ENCODE data around the gene OIP5.
"Not testable (repeated sequence)": the region's sequence is repeated elsewhere in the genome, so short reads cannot be mapped to it uniquely, and the experiment has no call there.

Gene OIP5

DNA sequence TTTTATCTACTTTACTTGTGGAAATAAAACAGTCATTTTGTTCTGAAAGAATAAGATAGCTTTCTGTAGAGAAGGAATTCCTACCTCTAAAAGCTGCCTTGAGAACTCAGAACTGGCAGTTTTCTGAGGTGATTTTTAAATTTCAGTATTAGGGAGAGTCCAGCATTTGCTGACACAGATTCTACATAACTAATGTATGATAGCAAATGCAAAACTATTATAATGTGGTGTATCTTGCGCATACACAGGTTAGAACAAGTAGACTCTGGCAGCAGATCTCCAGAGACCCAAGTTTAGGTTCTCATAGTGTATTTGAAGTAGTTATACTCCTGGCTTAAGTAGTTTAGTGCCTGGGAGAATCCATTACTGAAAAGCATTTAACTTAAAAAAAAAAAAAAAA is 30.8 kb downstream of the OIP5 start:
- DNase-seq, result no peak

DNA sequence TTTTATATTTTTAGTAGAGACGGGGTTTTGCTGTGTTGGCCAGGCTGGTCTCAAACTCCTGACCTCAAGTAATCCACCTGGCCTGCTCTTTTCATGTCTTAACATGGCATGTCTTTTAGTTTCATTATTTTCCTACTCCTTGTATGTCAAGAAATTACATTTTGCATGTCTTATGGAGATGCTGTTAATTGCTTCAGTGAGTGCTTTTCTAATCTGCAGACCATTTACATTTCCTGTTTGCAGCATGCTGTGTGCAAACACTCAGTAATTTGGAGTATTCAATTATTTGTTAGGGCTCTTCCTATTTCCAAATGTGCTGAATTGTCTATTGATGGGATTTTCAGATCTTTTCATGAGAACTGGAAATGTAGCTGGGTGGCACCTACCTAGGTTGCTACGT is 31.3 kb downstream of the OIP5 start:
- DNase-seq, result peak in 1 of 3 experiments; percentile 16

DNA sequence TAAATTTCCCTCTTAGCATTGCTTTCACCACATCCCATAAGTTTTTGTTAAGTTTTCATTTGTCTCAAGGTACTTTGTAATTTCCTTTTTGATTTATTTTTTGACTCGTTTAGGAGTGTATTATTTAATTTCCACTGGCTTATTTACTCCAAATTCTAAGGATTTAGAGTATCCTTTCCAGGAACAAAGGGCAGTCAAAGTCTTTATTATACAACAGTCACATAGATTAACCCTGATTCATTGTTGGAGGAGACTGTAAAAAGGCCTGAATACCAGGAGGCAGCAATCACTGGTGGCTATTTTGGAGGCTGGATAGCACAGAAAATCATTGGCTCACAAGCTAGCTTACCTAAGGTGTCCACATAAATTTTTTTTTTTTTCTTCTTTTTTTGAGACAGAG is 39.9 kb downstream of the OIP5 start:
- no peak for DNase-seq

DNA sequence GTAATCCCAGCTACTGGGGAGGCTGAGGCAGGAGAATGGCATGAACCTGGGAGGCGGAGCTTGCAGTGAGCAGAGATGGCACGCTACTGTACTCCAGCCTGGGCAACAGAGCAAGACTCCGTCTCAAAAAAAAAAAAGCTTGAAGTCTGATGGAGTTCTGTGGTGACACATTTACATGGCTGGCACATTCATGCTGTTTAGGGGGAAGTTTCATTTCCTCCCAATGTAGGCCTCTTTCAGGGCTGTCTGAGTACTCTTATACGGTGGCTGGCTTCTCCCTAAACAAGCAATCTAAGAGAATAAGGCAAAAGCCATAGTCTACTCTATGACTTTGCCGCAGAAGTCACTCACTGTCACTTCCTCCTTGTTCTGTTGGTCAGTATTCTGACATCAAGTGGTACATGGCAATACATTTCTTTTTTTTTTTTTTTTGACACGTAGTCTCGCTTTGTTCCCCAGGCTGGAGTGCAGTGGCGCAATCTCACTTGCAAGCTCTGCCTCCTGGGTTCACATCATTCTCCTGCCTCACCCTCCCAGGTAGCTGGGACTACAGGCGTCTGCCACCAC is 41.2 kb downstream of the OIP5 start:
- DNase-seq, result no peak

DNA sequence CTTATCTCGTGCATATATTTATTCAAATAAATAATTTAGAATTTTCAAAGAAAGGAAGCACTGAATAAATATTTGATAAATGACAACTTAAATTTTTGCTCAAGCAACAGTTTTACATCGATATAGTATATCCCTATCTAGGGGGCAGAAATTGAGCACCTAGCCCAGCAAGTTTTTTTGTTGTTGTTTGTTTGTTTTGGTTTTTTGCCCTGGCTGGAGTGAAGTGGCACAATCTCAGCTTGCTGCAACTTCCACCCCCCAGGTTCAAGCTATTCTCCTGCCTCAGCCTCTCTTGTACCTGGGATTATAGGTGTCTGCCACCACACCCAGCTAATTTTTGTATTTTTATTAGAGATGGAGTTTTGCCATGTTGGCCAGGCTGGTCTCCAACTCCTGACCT is 42.4 kb downstream of the OIP5 start:
- no peak for DNase-seq

DNA sequence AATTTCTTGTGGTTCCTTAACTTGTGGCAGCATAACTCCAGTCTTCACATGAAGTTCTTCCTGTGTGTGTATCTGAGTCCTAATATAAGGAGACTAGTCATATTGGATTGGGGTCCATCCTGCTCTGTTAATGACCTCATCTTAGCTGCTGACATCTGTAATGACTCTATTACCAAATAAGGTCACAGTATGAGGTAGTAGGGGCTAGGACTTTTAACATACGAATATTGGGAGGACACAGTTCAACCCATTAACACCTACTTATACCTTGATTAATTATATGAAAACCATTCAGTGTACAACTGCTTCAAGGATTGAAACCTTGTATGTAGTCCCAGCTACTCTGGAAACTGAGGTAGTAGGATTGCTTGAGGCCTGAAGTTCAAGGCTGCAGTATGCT is 43.9 kb downstream of the OIP5 start:
- no peak for DNase-seq

DNA sequence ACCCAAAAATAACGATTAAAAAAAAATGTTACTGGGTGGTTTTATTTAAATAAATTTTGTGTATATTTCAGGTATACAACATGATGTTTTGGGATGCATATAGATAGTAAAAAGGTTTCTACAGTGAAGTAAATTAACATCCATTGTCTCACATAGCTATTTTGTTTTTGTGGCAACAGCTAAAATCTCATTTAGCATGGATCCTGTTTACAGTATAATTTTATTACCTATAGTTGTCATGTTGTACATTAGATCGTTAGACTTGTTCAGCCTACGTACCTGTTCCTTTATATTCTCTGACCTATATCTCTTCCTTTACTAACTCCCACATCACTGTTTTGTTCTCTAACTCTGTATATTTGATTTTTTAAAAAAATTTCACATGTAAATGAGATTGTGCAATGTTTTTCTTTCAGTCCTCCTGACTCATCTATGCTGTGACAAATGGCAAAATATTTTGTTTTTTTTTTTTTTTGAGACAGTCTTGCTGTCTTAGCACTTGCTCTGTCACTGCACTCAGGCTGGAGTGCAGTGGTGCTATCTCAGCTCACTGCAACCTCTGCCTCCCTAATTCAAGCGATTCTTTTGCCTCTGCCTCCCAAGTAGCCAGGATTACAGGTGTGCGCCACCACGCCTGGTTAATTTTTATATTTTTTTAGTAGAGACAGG is 45.6 kb downstream of the OIP5 start:
- no peak for DNase-seq

DNA sequence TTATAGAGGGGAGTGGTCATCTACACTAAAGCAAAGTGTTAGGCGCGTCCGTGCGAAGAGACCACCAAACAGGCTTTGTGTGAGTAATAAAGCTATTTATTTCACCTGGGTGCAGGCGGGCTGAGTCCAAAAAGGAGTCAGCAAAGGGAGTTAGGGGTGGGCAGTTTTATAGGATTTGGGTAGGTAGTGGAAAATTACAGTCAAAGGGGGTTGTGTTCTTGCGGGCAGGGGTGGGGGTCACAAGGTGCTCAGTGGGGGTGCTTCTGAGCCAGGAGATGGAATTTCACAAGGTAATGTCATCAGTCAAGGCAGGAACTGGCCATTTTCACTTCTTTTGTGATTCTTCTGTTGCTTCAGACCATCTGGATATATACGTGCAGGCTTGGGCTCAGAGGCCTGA is 47.1 kb downstream of the OIP5 start:
- DNase-seq, result no peak

DNA sequence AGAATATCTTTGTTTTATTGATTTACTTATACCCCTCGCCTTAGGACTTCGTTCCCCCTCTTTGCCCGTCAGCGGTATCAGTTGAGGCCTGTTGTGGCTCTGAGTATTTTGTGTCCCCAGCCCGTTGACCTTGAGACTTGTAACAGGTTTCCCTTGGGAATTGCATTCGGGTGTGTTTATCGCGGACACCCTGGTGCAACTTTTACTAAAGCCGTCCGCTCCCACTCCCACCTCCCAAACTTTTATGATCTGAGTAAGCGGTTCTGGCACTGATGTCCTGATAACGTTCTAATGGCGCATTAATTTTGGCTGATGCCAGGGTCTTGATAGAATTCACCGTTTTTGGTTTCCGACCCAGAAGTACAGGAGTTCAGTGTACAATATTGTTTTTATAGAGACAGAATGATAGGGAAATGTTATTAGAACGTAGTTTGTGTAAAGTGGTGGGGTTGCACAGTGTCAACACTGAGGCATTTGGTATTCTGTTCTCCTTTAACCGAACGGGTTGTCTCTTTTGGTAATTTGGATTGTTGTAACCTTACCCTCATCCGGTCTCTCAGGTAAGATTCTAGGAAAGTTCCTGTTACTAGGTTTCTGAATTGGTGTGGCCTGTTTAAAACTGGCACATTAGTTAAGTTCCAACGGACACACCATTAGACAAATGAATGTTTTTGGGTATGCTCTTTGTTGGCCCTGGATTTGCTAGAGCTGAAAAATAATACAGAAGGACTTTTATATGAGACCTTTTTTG is 47.8 kb downstream of the OIP5 start:
- DNase-seq, result peak; percentile 9 to 60 (median 30)

DNA sequence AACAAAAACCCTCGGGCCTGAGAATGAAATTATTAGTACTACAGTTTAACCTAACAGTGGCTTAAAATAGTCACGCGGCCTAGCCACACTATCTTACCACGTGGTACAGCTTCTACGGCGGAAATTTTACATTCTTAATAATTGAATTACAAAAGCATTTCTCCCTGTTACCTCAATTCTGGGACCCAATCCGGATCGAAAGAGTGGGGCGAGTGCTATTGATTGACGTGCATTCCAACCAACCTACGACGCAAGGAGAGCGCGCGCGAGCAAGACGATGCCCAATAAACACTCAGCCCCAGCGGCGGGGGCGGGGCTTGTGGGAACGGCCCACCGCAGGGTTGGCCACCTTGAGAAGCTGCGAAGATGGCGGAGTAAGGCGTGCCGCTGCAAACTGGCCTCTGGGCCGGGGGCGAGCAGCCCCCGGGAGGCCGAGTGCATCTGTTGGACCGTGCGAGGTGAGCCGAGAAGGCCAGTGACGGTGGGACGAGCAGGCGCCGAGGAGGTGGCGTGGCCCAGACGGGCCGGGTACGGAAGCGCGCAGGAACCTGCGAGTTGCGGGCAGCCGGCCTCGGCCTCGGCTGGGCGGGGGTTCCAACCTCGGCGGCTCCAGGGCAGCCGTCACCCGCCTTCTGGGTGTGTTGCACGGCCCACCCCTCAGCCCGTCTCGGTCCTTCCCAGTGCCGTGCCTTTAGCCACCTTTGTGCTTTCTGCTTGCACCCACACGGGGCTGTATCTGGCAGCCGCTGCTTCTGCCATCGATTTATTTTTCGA is 48.6 kb downstream of the OIP5 start:
- peak; percentile 94 to 98 (median 97) for DNase-seq

DNA sequence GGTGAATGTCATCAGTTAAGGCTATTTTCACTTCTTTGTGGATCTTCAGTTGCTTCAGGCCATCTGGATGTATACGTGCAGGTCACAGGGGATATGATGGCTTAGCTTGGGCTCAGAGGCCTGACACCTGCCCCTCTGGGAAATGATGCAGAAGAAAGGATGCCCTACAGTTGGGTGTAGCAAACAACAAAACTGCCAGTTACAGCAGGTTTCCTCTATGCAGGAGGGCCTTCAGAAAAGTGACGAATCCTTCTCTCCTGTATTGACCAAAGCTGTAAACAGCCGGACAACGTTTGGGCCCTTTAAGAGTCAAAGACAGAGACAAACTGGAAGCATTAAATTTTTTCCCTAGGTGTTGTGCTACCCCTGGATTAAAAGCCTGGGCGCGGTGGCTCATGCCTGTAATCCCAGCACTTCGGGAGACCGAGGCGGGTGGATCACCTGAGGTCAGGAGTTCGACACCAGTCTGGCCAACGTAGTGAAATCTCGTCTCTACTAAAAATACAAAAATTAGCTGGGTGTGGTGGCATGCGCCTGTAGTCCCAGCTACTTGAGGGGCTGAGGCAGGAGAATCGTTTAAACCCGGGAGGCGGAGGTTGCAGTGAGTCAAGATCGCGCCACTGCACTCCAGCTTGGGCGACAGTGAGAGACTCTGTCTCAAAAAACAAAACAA is 49.3 kb downstream of the OIP5 start:
- DNase-seq, result peak in 2 of 3 experiments; percentile 11 to 52

DNA sequence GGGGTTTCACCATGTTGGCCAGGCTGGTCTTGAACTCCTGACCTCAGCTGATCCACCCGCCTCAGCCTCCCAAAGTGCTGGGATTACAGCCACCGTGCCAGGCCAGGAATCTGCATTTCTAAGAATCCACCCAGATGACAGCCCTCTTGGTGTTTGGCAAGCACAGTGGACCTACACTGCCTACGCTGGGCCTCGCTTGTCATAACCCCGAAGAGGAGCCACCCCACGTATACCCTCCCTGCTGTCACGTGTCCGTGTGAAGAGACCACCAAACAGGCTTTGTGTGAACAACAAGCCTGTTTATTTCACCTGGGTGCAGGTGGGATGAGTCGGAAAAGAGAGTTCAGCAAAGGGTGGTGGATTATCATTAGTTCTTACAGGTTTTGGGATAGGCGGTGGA is 50.0 kb downstream of the OIP5 start:
- not testable (repeated sequence) for DNase-seq

DNA sequence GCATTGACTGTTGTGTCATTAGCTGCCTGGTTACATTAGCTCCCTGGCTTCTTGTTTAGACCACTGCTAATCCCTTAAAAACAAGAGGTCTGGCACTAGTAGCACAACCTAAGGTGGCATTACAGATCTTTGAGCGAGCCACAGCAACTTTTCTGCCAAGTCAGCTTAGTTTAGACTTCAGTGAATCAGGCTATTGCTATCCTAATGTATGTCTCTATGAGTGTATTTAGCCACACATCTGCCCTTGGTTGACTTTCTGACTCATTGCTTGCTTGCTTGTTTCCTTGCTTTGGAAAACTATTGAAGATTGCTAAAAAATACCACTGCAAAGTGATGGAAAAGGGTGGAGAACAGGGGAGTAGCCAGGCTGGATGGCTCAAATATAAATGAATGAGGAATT is 51.2 kb downstream of the OIP5 start:
- DNase-seq, result no peak

DNA sequence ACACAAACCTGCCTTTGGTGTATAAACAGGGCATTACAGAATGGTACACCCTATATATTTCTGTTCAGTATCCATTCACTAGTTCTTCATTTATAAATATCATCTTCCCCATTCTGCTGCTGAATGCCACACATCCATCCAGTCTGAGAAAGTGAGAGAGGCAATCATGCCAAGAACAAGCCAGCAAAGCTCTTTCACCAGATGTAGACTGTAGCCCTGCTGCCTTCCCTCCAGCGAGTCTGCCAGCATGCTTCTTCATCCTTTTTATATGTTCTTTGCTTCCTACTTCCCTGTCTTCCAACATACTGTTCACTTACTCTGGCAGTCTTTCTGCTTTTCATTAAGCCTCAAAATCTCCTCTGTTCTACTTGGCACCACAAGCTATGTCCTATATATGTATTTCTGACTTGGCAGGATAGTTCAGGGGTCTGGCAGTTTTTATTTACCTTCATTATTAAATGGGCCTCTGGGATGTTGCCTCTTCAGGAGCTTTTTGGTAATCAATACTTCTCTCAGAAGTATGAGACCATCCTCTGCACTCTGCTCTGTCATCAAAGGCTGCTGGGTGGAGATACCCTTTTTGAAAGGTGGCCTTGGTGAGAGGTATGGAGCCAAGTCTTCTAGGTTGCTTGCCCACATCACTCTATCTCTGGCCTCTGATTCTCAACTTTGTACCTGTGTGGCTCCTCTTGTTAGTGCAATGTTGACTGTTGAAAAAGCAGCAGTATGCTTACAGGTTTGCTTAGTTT is 52.7 kb downstream of the OIP5 start:
- DNase-seq, result no peak

DNA sequence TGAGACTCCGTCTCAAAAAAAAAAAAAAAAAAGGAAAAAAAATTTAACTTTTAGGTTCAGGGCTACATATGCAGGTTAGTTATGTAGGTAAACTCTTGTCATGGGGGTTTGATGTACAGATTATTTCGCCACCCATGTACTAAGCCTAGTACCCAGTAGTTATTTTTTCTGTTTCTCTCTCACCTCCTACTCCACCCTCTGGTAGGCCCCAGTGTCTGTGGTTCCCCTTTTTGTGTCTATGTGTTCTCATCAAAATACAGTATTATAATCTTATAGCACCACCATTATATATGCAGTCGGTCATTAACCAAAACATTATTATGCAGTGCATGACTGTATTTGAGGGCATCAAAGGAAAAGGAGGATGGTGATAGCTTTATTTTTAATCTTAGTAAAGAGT is 54.1 kb downstream of the OIP5 start:
- no peak for DNase-seq

DNA sequence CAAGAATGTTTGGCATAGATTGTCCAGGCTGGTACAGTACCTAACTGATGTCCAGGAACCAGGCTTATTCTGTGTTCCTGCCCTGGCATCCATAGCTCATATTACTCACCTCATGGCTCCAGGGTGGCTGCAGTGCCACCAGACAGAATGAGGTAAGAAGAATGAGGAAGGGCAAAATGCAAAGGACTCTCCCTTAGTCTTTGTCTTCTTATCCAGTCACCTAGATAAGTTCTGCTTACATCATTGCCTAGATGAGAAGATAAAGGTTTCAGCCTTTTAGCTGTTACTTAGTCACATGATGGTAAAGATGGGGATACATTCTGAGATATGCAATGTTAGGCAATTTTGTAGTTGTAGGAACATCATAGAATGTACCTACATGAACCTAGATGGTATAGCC is 55.6 kb downstream of the OIP5 start:
- no peak for DNase-seq

DNA sequence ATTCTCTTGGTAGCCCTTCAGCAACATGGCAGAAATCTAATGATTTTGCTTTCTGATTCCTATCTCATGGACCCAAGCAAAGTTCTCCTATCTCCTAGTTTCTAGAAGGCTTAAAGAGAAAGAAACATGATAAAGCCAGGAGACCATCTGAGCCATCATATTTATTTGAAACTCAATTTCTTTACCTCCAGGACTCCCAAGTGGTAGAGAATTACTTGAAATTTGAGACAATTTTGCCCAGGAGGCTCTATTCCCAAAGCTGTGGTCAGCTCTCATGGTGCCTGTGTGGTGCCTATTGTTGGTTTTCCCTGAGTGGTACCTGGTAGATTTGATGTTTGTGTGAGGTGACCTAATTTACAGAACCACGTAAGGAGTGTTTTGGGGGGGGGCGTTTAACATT is 62.5 kb downstream of the OIP5 start:
- peak in 1 of 3 experiments; percentile 5 for DNase-seq

DNA sequence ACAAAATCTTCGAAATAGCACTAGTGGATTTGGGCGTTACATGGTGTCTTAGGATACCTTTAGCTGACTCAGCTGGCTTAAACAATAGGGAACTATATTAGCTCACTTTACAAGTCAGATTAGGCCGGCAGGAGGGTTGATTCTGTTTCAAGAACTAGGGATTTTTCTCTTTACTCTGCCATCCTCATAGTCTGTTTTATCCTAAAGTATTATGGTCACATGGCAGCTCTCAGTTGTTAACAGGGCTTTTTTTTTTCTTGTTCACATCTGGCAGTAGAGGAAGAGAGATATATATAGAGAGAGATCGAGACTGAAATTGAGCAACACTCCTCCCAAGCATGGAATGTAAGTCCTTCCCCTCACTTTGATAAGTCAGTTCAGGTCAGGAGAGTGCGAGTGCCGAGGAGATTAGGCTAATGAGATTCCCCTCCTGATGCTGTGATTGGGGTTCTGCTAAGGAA is 68.5 kb downstream of the OIP5 start:
- no peak for DNase-seq

DNA sequence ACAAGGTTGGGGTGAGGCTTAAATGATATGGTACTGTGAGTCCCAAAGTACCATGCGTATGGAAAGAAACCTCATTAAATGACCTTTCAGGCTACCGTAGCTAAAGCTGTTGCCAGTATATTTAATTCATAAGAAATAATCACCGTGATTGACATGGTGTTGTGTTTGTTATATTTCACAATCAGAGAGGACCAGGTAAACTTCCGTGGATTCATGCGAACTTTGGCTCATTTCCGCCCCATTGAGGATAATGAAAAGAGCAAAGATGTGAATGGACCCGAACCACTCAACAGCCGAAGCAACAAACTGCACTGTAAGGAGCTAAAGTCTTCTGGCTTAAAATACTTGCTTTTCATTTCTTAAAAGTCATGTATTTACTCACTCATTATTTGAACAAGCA is 69.8 kb downstream of the OIP5 start:
- no peak for DNase-seq

DNA sequence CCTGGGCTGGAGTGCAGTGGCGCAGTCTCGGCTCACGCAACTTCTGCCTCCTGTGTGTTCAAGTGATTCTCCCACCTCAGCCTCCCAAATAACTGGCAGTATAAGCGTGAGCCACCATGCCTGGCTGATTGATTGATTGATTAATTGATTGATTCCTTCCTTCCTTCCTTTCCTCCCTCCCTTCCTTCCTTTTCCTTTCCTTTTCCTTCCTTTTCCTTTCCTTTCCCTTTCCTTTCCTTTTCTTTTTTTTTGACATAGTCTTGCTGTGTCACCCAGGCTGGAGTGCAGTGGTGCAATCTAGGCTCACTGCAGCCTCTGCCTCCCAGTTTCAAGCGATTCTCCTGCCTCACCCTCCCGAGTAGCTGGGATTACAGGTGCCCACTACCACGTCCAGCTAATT is 71.5 kb downstream of the OIP5 start:
- not testable (repeated sequence) for DNase-seq

DNA sequence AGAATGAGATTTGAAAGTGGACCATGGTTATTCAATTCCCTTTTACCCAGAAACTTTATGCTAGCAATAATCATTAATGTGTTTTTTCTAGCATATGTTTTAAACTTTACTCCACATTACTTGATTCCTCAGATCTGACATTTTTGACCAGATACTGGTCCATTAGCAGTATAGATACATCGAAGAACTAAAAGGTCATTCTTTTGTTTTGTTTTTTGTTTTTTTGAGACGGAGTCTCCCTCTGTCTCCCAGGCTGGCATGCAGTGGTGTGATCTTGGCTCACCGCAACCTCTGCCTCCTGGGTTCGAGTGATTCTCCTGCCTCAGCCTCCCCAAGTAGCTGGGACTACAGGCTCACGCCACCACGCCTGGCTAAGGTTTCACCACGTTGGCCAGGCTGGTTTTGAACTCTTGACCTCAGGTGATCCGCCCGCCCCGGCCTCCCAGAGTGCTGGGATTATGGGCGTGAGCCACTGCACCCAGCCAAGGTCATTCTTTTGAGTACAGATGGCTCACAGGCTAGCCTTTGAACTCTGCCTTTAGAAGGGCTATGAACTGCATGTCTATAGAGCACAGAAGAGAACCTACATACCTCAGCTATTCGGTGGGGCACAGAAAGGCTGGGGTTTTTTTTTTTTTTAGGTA is 72.7 kb downstream of the OIP5 start:
- DNase-seq, result no peak
